Fibroblast of the aortic adventitia (primary cell): ENCODE results near the gene CCDC170. TPM values are rescaled to one million over a fixed set of nuclear protein-coding genes. Genes with fewer than 3 reads are reported as not detected.
"Not testable (repeated sequence)": the region's sequence is repeated elsewhere in the genome, so short reads cannot be mapped to it uniquely, and the experiment has no call there.

Source experiments
- DNase-seq: peaks from one replicate; pipeline ENCODE4 v3.0.0-alpha.2; 2010; ENCODE audit warnings: low read depth
- H3K4me3 ChIP-seq: 2 replicates; pipeline ENCODE4 v1.5.1; 2011; ENCODE audit warnings: low read depth, mild to moderate bottlenecking, control low read depth, low read length, moderate library complexity
- total RNA-seq: library from RNA; depleted of rRNA; stranded (reverse); fragments of >200 nt; gene quantifications from 2 replicates; pipeline ENCODE4 v1.2.3, GENCODE V29; 2012; ENCODE audit warnings: low replicate concordance
- TF ChIP-seq, protein P1 (sequence below): IDR thresholded peaks from 2 replicates; pipeline ENCODE4 v1.5.1; 2011; ENCODE audit warnings: mild to moderate bottlenecking, low read length, control low read depth, inconsistent platforms; ENCODE audit not compliant: insufficient read depth

The CCDC170 gene
- total RNA-seq, 1 donor, result 0.09 TPM

DNA sequence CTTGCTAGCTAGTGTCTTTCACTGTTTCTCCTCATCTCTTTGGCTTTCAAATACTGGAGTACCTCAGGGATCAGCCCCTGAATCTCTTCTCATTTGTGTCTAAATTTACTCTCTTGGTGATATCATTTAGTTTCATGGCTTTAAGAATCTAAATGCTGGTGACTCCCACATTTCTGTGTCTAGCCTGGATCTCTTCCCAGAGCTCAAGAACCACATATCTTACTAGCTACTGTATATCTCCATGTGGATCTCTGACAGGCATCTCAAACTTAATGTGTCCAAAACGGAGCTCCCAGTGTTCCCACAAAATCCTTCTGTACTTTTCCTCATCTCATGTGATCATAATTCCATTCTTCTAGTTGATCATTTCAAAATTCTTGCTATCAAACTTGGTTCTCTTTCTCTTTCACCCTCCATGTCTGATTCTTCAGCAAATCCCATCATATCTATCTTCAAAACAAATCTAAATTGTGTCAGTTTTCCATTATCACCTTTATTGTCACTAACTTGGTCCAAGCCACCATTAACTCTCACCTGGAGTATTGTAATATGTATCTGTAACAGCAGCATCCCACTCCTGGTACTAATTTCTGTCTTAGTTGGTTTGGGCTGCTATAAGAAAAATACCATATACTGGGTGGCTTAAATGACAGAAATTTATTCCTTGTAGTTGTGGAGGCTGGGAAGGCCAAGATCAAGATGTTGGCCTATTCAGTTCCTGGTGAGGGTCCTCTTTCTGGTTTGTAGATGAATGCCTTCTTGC, 45.9 kb downstream of the CCDC170 start:
- no peak overlapping the region for H3K4me3 ChIP-seq
- no peak for DNase-seq
- TF ChIP-seq, protein P1, sequence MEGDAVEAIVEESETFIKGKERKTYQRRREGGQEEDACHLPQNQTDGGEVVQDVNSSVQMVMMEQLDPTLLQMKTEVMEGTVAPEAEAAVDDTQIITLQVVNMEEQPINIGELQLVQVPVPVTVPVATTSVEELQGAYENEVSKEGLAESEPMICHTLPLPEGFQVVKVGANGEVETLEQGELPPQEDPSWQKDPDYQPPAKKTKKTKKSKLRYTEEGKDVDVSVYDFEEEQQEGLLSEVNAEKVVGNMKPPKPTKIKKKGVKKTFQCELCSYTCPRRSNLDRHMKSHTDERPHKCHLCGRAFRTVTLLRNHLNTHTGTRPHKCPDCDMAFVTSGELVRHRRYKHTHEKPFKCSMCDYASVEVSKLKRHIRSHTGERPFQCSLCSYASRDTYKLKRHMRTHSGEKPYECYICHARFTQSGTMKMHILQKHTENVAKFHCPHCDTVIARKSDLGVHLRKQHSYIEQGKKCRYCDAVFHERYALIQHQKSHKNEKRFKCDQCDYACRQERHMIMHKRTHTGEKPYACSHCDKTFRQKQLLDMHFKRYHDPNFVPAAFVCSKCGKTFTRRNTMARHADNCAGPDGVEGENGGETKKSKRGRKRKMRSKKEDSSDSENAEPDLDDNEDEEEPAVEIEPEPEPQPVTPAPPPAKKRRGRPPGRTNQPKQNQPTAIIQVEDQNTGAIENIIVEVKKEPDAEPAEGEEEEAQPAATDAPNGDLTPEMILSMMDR, result no peak

DNA sequence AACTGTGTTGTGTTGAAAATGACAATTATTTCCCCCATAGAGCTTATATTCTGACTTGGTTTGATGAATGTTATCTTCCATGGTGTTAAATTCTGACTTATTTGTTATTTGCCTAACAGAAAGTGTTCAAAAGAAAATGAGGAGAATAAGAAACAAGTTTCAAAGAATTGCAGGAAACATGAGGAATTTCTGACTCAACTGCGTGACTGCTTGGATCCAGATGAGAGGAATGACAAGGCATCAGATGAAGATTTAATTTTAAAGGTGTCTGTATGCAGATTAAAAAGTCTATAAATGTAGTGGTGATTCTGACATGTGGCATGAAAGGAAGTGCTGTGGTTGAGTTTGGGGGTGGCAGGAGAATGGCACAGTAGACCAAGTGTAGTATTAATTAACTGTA, 50.6 kb downstream of the CCDC170 start:
- TF ChIP-seq, protein P1, result no peak
- H3K4me3 ChIP-seq, result no peak overlapping the region
- no peak for DNase-seq

DNA sequence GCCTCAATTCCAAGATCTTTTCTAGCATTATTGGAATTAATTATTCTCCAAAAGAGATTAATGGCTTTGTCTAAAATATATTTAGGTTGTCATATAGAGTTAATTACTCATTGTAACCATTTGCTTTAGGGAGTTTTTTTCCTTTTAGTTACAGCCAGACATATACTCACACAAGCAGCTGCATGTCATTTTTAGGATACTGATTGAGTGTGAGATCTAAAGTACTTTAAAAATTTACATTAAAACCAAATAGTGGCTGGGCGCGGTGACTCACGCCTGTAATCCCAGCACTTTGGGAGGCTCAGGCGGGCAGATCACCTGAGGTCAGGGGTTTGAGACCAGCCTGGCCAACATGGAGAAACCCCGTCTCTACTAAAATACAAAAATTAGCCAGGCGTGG, 51.1 kb downstream of the CCDC170 start:
- not testable (repeated sequence) for DNase-seq, H3K4me3 ChIP-seq

DNA sequence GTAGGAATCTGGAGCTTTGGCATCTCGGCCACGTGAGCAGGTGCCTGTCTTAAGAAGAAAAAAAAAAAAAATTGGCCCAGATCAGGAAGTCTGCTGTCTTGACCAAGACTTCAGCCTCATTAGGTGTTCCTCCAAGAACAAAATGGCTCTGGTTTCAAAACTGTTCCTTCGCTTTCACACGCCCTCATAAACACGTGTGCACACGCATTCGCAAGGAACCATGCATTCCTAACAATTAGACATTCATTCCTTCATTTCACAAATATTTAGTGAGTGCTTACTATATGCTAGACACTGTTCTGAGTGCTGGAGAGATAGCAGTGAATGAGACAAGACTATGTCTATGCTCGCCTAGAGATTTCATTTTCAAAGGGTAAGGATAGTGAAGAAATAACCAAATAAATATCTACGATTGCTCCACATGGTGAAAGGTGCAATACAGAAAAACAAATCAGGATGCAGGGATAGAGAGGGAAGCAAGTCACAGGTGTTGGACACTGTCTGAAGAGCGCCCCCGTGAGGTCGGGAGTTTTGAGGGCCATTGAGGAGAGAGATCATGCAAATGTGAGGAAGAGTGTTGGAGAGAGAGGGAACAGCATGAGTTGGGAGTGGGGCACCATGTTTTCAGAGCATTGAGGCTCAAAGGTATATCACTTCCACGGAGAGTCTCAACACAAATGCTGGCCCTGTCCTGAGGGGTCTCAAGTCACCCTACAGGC, 53.3 kb downstream of the CCDC170 start:
- no peak overlapping the region for H3K4me3 ChIP-seq
- TF ChIP-seq, protein P1, result no peak
- DNase-seq, result no peak

DNA sequence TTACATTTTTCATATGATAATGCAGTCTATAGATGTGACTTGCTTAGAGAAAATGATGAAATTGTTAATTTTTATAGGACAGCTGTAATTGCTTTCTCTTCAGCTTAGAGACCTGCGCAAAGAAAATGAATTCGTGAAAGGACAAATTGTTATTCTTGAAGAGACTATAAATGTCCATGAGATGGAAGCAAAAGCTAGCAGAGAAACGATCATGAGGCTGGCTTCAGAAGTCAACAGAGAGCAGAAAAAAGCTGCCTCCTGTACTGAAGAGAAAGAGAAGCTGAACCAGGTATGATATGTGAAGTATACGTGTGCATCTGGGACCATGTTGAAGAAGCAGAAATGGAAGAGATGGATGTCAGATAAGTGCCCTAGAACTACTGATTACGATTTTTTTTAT, 54.4 kb downstream of the CCDC170 start:
- TF ChIP-seq, protein P1, result no peak
- H3K4me3 ChIP-seq, result no peak overlapping the region
- no peak for DNase-seq

DNA sequence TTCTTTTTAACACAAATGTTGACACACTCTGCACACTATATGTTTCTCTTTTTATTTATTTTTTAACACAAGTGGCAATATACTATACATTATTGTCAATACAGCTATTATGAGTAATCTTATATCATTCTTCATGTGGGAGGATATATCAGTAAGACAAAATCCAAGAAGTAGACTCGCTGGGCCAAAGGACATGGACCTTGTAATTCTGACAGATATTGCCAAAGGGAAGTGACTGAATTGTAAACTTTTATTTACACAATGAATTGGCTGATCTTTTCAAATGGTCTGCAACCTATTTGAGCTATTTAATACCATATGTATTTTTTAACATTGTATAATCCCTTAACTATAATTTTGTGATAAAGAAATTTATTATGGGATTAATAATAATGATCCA, 56.0 kb downstream of the CCDC170 start:
- H3K4me3 ChIP-seq, result no peak overlapping the region
- TF ChIP-seq, protein P1, result no peak
- DNase-seq, result no peak

DNA sequence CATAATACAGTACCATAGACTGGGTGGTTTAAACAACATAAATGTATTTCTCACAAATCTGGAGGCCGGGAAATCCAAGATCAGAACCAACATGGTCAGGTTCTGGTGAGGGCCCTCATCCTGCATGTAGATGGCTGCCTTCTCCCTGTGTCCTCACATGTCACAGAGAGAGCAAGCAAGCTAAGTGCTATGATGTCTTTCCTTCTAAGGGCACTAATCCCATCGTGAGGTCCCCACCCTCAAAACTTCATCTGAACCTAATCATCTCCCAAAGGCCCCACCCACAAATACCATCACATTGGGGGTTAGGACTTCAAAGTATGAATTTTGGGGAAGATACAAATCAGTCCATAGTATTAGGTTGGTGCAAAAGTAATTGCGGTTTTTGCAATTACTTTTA, 56.8 kb downstream of the CCDC170 start:
- no peak overlapping the region for H3K4me3 ChIP-seq
- no peak for DNase-seq
- TF ChIP-seq, protein P1, result no peak
